Measurements from ENCODE around the gene SCAMP1.
"Not testable (repeated sequence)": the region's sequence is repeated elsewhere in the genome, so short reads cannot be mapped to it uniquely, and the experiment has no call there.

The SCAMP1 gene

GRCh38 chr5:78377056-78377717 lies 16.8 kb downstream of the SCAMP1 start:
- Histone ChIP-seq H3K4me2 (ENCODE audit: low read length) (no peak overlapping the region), H3K9ac (ENCODE audit: low read length) (no peak overlapping the region), H4K12ac (ENCODE audit: low read depth, low read length) (no peak overlapping the region), H4K8ac (ENCODE audit: low read depth, low read length) (no peak overlapping the region), H3K27me3 (ENCODE audit: insufficient read depth, low read length) (no peaks in the 10 kb centered on the region), H2BK12ac (ENCODE audit: low read length) (no peak overlapping the region), H3K18ac (ENCODE audit: low read length) (no peak overlapping the region), H3K4me3 (ENCODE audit: low read depth, low read length) (no peak overlapping the region), H3K79me2 (ENCODE audit: control insufficient read depth, insufficient read depth, low read length, poor library complexity) (no peaks in the 10 kb centered on the region), H2AK5ac (ENCODE audit: low read length) (no peak overlapping the region), H3K23ac (ENCODE audit: low read length) (no peak overlapping the region), H3K4ac (ENCODE audit: low read depth, low read length) (no peak overlapping the region), H3K4me1 (ENCODE audit: control insufficient read depth in 1 of 2, insufficient read depth in 2 of 2, low read length in 2 of 2) (no peaks in the 10 kb centered on the region), H3K14ac (ENCODE audit: low read length) (no peak overlapping the region), H3K27ac (ENCODE audit: low read depth, low read length) (no peak overlapping the region), H3K9me3 (ENCODE audit: insufficient read depth, low read depth, low read length) (no peaks in the 10 kb centered on the region), H2AFZ (ENCODE audit: insufficient read depth, low read length, poor library complexity) (no peak overlapping the region), H3K79me1 (ENCODE audit: low read length) (no peaks in the 10 kb centered on the region), H2BK5ac (ENCODE audit: low read depth, low read length, poor library complexity) (no peak overlapping the region), H2BK120ac (ENCODE audit: insufficient read depth, low read length, poor library complexity) (no peak overlapping the region), H4K91ac (ENCODE audit: low read depth, low read length) (no peak overlapping the region), H3K36me3 (ENCODE audit: control insufficient read depth in 1 of 2, insufficient read depth in 2 of 2, low read length in 2 of 2) (no peaks in the 10 kb centered on the region)
- WGBS (ENCODE audit: extremely low coverage, insufficient coverage, insufficient read length) = no CpG with 5 or more reads among the region's 3 CpGs
- DNase-seq = no peak

GRCh38 chr5:78377718-78378105 lies 17.3 kb downstream of the SCAMP1 start:
- Histone ChIP-seq H4K12ac (ENCODE audit: low read depth, low read length) (no peak overlapping the region), H3K4me2 (ENCODE audit: low read length) (no peak overlapping the region), H3K27me3 (ENCODE audit: insufficient read depth, low read length) (no peaks in the 10 kb centered on the region), H4K8ac (ENCODE audit: low read depth, low read length) (no peak overlapping the region), H3K79me2 (ENCODE audit: control insufficient read depth, insufficient read depth, low read length, poor library complexity) (no peaks in the 10 kb centered on the region), H3K79me1 (ENCODE audit: low read length) (no peaks in the 10 kb centered on the region), H3K4me1 (ENCODE audit: control insufficient read depth in 1 of 2, insufficient read depth in 2 of 2, low read length in 2 of 2) (no peaks in the 10 kb centered on the region), H3K9ac (ENCODE audit: low read length) (no peak overlapping the region), H4K91ac (ENCODE audit: low read depth, low read length) (no peak overlapping the region), H3K4ac (ENCODE audit: low read depth, low read length) (no peak overlapping the region), H2AFZ (ENCODE audit: insufficient read depth, low read length, poor library complexity) (no peak overlapping the region), H2BK120ac (ENCODE audit: insufficient read depth, low read length, poor library complexity) (no peak overlapping the region), H3K9me3 (ENCODE audit: insufficient read depth, low read depth, low read length) (no peaks in the 10 kb centered on the region), H3K36me3 (ENCODE audit: control insufficient read depth in 1 of 2, insufficient read depth in 2 of 2, low read length in 2 of 2) (no peaks in the 10 kb centered on the region), H2BK5ac (ENCODE audit: low read depth, low read length, poor library complexity) (no peak overlapping the region), H3K4me3 (ENCODE audit: low read depth, low read length) (no peak overlapping the region), H3K18ac (ENCODE audit: low read length) (no peak overlapping the region), H3K27ac (ENCODE audit: low read depth, low read length) (no peak overlapping the region), H3K14ac (ENCODE audit: low read length) (no peak overlapping the region), H2BK12ac (ENCODE audit: low read length) (no peak overlapping the region), H2AK5ac (ENCODE audit: low read length) (no peak overlapping the region), H3K23ac (ENCODE audit: low read length) (no peak overlapping the region)
- DNase-seq = no peak
- no CpG with 5 or more reads among the region's 4 CpGs for WGBS (ENCODE audit: extremely low coverage, insufficient coverage, insufficient read length)

GRCh38 chr5:78387468-78388153 lies 27.2 kb downstream of the SCAMP1 start:
- no CpG with 5 or more reads among the region's 11 CpGs for WGBS (ENCODE audit: extremely low coverage, insufficient coverage, insufficient read length)
- Histone ChIP-seq H3K4ac (ENCODE audit: low read depth, low read length) (no peak overlapping the region), H3K36me3 (ENCODE audit: control insufficient read depth in 1 of 2, insufficient read depth in 2 of 2, low read length in 2 of 2) (no peaks in the 10 kb centered on the region)

GRCh38 chr5:78391357-78391756 lies 30.9 kb downstream of the SCAMP1 start:
- H4K12ac ChIP-seq (ENCODE audit: low read depth, low read length); H3K27ac ChIP-seq (ENCODE audit: low read depth, low read length); H2BK5ac ChIP-seq (ENCODE audit: low read depth, low read length, poor library complexity); H3K4ac ChIP-seq (ENCODE audit: low read depth, low read length); H3K4me3 ChIP-seq (ENCODE audit: low read depth, low read length); H3K18ac ChIP-seq (ENCODE audit: low read length); H2AK5ac ChIP-seq (ENCODE audit: low read length); H3K36me3 ChIP-seq (ENCODE audit: control insufficient read depth in 1 of 2, insufficient read depth in 2 of 2, low read length in 2 of 2); H4K8ac ChIP-seq (ENCODE audit: low read depth, low read length); H3K23ac ChIP-seq (ENCODE audit: low read length); H2BK120ac ChIP-seq (ENCODE audit: insufficient read depth, low read length, poor library complexity); H3K27me3 ChIP-seq (ENCODE audit: insufficient read depth, low read length); H3K4me2 ChIP-seq (ENCODE audit: low read length); H2AFZ ChIP-seq (ENCODE audit: insufficient read depth, low read length, poor library complexity); H3K4me1 ChIP-seq (ENCODE audit: control insufficient read depth in 1 of 2, insufficient read depth in 2 of 2, low read length in 2 of 2); H4K91ac ChIP-seq (ENCODE audit: low read depth, low read length); H3K9ac ChIP-seq (ENCODE audit: low read length); H2BK12ac ChIP-seq (ENCODE audit: low read length); H3K9me3 ChIP-seq (ENCODE audit: insufficient read depth, low read depth, low read length); H3K14ac ChIP-seq (ENCODE audit: low read length); H3K79me2 ChIP-seq (ENCODE audit: control insufficient read depth, insufficient read depth, low read length, poor library complexity); DNase-seq; H3K79me1 ChIP-seq (ENCODE audit: low read length): not testable (repeated sequence)
- WGBS (ENCODE audit: extremely low coverage, insufficient coverage, insufficient read length) = no CpG with 5 or more reads among the region's 28 CpGs

More at GRCh38 chr5:78387468-78388153, 27.2 kb downstream of the SCAMP1 start:
- H2BK120ac ChIP-seq (ENCODE audit: insufficient read depth, low read length, poor library complexity) = no peak overlapping the region
- no peaks in the 10 kb centered on the region for H3K79me2 ChIP-seq (ENCODE audit: control insufficient read depth, insufficient read depth, low read length, poor library complexity)
- H3K9ac ChIP-seq (ENCODE audit: low read length) = no peak overlapping the region
- no peak overlapping the region for H3K14ac ChIP-seq (ENCODE audit: low read length)
- no peak overlapping the region for H4K91ac ChIP-seq (ENCODE audit: low read depth, low read length)
- H2BK5ac ChIP-seq (ENCODE audit: low read depth, low read length, poor library complexity) = no peak overlapping the region
- H3K9me3 ChIP-seq (ENCODE audit: insufficient read depth, low read depth, low read length) = peaks cover 2% of the 10 kb centered on the region
- H3K18ac ChIP-seq (ENCODE audit: low read length) = no peak overlapping the region
- H3K4me2 ChIP-seq (ENCODE audit: low read length) = no peak overlapping the region
- no peak overlapping the region for H2AK5ac ChIP-seq (ENCODE audit: low read length)
- H2BK12ac ChIP-seq (ENCODE audit: low read length) = no peak overlapping the region
- no peak overlapping the region for H3K23ac ChIP-seq (ENCODE audit: low read length)
- no peak overlapping the region for H3K27ac ChIP-seq (ENCODE audit: low read depth, low read length)
- H3K4me1 ChIP-seq (ENCODE audit: control insufficient read depth in 1 of 2, insufficient read depth in 2 of 2, low read length in 2 of 2) = no peaks in the 10 kb centered on the region
- H4K12ac ChIP-seq (ENCODE audit: low read depth, low read length) = no peak overlapping the region
- no peaks in the 10 kb centered on the region for H3K27me3 ChIP-seq (ENCODE audit: insufficient read depth, low read length)
- H2AFZ ChIP-seq (ENCODE audit: insufficient read depth, low read length, poor library complexity) = no peak overlapping the region
- no peak overlapping the region for H3K4me3 ChIP-seq (ENCODE audit: low read depth, low read length)
- DNase-seq = no peak
- no peaks in the 10 kb centered on the region for H3K79me1 ChIP-seq (ENCODE audit: low read length)
- H4K8ac ChIP-seq (ENCODE audit: low read depth, low read length) = no peak overlapping the region

All from trophoblast cell (in vitro differentiated cells and primary cell).